ENCODE data around the gene PMP22. TPM values are rescaled to one million over a fixed set of nuclear protein-coding genes. Genes with fewer than 3 reads are reported as not detected.

The PMP22 gene
- total and polyA plus RNA-seq, 5 donors from 2014 or later, result not detected

DNA sequence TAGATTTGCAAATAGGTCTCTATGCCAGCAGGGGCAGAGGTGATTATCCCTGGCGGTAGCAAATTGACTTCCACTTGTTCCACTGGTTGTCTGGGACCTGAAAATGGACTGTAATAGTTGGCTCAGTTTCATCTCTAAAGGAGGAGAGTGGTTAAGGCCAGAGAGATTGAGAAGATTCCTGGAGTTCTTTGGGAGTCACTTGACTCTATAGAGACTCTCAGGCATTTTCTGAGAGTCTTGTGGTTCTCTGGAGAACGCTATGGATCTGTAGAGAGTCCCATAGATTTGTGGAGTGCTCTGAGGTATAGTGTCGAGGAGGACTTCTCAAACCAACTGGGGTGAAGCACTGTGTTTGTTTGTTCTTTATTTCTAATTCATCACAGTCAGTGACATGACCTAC, 8.9 kb upstream of the PMP22 start:
- peaks cover 0 to 3% (median 0%) of the 10 kb centered on the region in 4 donors for H3K4me1 Mint-ChIP-seq
- ATAC-seq (ENCODE audit: low read depth in 2 of 2), result no peak

DNA sequence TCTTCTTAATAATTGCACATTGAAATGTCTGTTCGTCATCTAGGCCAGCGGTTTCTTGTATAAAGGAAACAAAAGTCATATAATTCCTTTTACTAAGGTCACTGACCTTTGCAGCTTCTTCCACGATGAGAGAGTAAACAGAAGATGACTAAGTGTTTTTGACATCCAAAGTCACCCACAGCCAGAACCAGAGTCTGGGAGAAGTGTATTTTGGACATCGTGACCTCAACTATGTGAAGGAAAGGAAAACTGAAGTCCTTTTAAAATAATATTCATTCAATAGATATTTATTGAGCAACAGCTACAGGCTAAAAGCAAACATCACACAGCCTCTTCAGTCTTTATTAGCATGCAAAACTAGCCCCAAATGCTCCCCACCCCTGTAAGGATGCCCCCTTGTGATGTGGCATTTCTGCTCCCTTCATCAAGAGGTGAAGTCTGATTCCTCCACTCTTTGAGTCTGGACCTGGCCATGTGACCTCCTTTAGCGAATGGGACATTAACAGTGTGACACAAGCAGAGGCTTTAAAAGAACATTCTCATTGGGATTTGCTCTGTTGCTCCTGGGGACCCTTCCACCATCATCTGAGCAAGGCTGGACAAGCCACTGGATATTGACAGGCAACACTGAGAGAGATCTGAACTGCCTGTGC, 8.1 kb upstream of the PMP22 start:
- H3K27me3 ChIP-seq (ENCODE audit: control insufficient read depth, insufficient read depth, low read length), result no peaks in the 10 kb centered on the region
- no peaks in the 10 kb centered on the region for H3K36me3 ChIP-seq (ENCODE audit: control insufficient read depth, insufficient read depth, low read length)
- H3K36me3 Mint-ChIP-seq, result no peaks in the 10 kb centered on the region
- no peak overlapping the region for H3K4me3 Mint-ChIP-seq
- H3K9me3 Mint-ChIP-seq, result peaks cover 0 to 6% (median 0%) of the 10 kb centered on the region in 7 donors
- H3K9me3 ChIP-seq (ENCODE audit: control insufficient read depth in 2 of 2, low read length in 2 of 2), result peaks cover 0 to 2% of the 10 kb centered on the region in 2 experiments
- H3K27me3 Mint-ChIP-seq, result peaks cover 15% of the 10 kb centered on the region
- ATAC-seq (ENCODE audit: low read depth in 2 of 2), result no peak
- no peak overlapping the region for H3K27ac ChIP-seq (ENCODE audit: insufficient read depth, low read length, poor library complexity, severe bottlenecking)
- H3K4me1 Mint-ChIP-seq, result peaks cover 0 to 3% (median 0%) of the 10 kb centered on the region in 4 donors
- H3K4me1 ChIP-seq (ENCODE audit: control insufficient read depth, insufficient read depth, low read length, poor library complexity, severe bottlenecking), result no peaks in the 10 kb centered on the region
- no peak overlapping the region for H3K4me3 ChIP-seq (ENCODE audit: low read depth, low read length)
- no peak for DNase-seq
- no peak overlapping the region for H3K27ac Mint-ChIP-seq

More for the DNA sequence above, 8.9 kb upstream of the PMP22 start:
- Mint-ChIP-seq H3K27me3 (peaks cover 18% of the 10 kb centered on the region), H3K4me3 (no peak overlapping the region), H3K27ac (no peak overlapping the region), H3K9me3 (peaks cover 0 to 6% (median 0%) of the 10 kb centered on the region in 7 donors), H3K36me3 (no peaks in the 10 kb centered on the region)
- H3K9me3 ChIP-seq (ENCODE audit: control insufficient read depth in 2 of 2, low read length in 2 of 2), result peaks cover 0 to 2% of the 10 kb centered on the region in 2 experiments
- H3K4me1 ChIP-seq (ENCODE audit: control insufficient read depth, insufficient read depth, low read length, poor library complexity, severe bottlenecking), result no peaks in the 10 kb centered on the region
- no peak for DNase-seq
- H3K27me3 ChIP-seq (ENCODE audit: control insufficient read depth, insufficient read depth, low read length), result no peaks in the 10 kb centered on the region
- no peaks in the 10 kb centered on the region for H3K36me3 ChIP-seq (ENCODE audit: control insufficient read depth, insufficient read depth, low read length)
- H3K4me3 ChIP-seq (ENCODE audit: low read depth, low read length), result no peak overlapping the region
- no peak overlapping the region for H3K27ac ChIP-seq (ENCODE audit: insufficient read depth, low read length, poor library complexity, severe bottlenecking)

DNA sequence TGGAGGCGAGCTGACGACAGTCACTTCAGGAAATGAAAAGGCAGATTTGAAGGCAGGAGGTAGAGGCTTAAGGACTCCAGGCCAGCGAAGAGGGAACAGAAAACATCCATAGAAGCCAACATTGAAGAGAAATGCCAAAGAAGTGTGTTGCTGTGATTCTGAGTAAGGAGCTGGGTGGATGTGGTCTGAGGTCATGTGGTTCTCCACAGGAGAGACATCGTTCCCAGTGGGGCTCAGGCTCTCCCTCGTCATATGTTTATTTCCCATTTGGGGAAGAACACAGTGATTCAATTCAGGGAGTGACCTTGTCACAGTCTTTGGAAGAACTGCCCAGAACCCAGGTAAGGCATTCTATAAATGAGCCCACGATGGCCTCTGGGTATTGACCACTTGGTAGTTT, 6.6 kb upstream of the PMP22 start:
- DNase-seq (no peak), ATAC-seq (ENCODE audit: low read depth in 2 of 2) (no peak)
- peaks cover 0 to 2% of the 10 kb centered on the region in 2 experiments for H3K9me3 ChIP-seq (ENCODE audit: control insufficient read depth in 2 of 2, low read length in 2 of 2)
- H3K27me3 ChIP-seq (ENCODE audit: control insufficient read depth, insufficient read depth, low read length), result peaks cover 2% of the 10 kb centered on the region
- no peaks in the 10 kb centered on the region for H3K36me3 ChIP-seq (ENCODE audit: control insufficient read depth, insufficient read depth, low read length)
- Mint-ChIP-seq H3K27me3 (peaks cover 24% of the 10 kb centered on the region), H3K4me1 (peaks cover 0 to 3% (median 0%) of the 10 kb centered on the region in 4 donors), H3K9me3 (peaks cover 0 to 6% (median 0%) of the 10 kb centered on the region in 7 donors), H3K36me3 (no peaks in the 10 kb centered on the region), H3K4me3 (no peak overlapping the region), H3K27ac (no peak overlapping the region)
- no peak overlapping the region for H3K27ac ChIP-seq (ENCODE audit: insufficient read depth, low read length, poor library complexity, severe bottlenecking)
- H3K4me1 ChIP-seq (ENCODE audit: control insufficient read depth, insufficient read depth, low read length, poor library complexity, severe bottlenecking), result no peaks in the 10 kb centered on the region
- no peak overlapping the region for H3K4me3 ChIP-seq (ENCODE audit: low read depth, low read length)

GRCh38 chr17:15270628-15271381, 5.7 kb upstream of the PMP22 start:
- ATAC-seq (ENCODE audit: low read depth in 2 of 2) (no peak), DNase-seq (no peak)
- H3K4me1 ChIP-seq (ENCODE audit: control insufficient read depth, insufficient read depth, low read length, poor library complexity, severe bottlenecking), result no peaks in the 10 kb centered on the region
- H3K4me3 ChIP-seq (ENCODE audit: low read depth, low read length), result no peak overlapping the region
- H3K9me3 Mint-ChIP-seq, result peaks cover 0 to 4% (median 0%) of the 10 kb centered on the region in 7 donors
- no peaks in the 10 kb centered on the region for H3K36me3 ChIP-seq (ENCODE audit: control insufficient read depth, insufficient read depth, low read length)
- H3K27me3 Mint-ChIP-seq, result peaks cover 30% of the 10 kb centered on the region
- peaks cover 4% of the 10 kb centered on the region for H3K27me3 ChIP-seq (ENCODE audit: control insufficient read depth, insufficient read depth, low read length)
- H3K9me3 ChIP-seq (ENCODE audit: control insufficient read depth in 2 of 2, low read length in 2 of 2), result peaks cover 0 to 2% of the 10 kb centered on the region in 2 experiments
- H3K36me3 Mint-ChIP-seq, result no peaks in the 10 kb centered on the region
- H3K4me1 Mint-ChIP-seq, result peaks cover 0 to 3% (median 0%) of the 10 kb centered on the region in 4 donors
- H3K27ac ChIP-seq (ENCODE audit: insufficient read depth, low read length, poor library complexity, severe bottlenecking), result no peak overlapping the region
- H3K27ac Mint-ChIP-seq, result no peak overlapping the region
- no peak overlapping the region for H3K4me3 Mint-ChIP-seq

DNA sequence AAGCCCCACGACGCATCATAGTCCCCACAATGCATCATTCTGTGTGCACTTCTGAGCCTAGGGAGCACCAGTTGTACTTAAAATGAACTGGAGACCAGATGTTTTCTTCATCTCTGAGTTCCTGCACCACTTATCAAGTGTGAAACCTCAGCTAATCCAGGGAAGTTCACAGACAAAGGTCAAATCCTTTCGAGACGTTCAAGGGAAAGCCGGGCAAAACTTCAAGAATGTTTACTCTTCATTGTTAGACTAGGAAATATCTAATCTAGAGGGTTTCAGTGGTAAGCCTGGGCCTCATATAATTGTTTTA, 4.6 kb upstream of the PMP22 start:
- Mint-ChIP-seq H3K4me3 (no peak overlapping the region), H3K9me3 (peaks cover 0 to 4% (median 0%) of the 10 kb centered on the region in 7 donors), H3K27ac (no peak overlapping the region), H3K27me3 (peaks cover 39% of the 10 kb centered on the region), H3K36me3 (no peaks in the 10 kb centered on the region), H3K4me1 (peaks cover 0 to 3% (median 0%) of the 10 kb centered on the region in 4 donors)
- DNase-seq, result no peak
- ATAC-seq (ENCODE audit: low read depth in 2 of 2), result no peak
- Histone ChIP-seq H3K27ac (ENCODE audit: insufficient read depth, low read length, poor library complexity, severe bottlenecking) (no peak overlapping the region), H3K4me1 (ENCODE audit: control insufficient read depth, insufficient read depth, low read length, poor library complexity, severe bottlenecking) (no peaks in the 10 kb centered on the region), H3K9me3 (ENCODE audit: control insufficient read depth in 2 of 2, low read length in 2 of 2) (peaks cover 0 to 2% of the 10 kb centered on the region in 2 experiments), H3K36me3 (ENCODE audit: control insufficient read depth, insufficient read depth, low read length) (no peaks in the 10 kb centered on the region), H3K27me3 (ENCODE audit: control insufficient read depth, insufficient read depth, low read length) (peaks cover 7% of the 10 kb centered on the region), H3K4me3 (ENCODE audit: low read depth, low read length) (no peak overlapping the region)

DNA sequence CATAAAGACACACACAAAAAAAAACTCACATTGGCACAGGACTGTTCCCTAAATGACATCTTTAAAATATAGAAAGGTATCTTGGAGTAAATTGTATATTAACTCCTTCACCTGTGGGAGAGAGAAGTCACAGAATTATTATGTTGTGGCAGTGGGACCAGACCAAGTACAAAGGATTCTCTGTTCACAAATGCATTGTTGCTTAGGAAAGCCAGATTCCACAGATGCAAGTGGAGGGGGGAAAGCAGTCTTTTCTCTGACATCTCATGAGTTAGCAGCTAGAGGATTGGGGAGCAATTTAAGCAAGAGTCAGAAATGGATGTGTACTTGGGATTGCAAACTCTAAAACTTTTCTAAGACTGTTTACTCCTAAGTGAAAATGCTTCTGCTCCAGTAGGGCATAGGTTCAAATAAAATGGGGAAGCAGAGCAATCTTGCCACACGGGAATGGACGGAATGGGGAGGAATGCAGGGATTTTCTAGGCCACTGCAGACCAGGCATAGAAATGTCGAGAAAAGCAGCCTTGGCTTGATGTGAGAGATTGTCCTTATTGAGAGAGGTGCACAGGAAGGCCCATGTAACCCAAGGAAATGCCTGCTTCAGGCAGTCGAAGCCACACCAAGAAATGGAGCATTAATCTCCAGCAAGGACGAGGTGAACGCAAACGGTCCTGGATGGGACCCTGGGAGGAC, 4.1 kb upstream of the PMP22 start:
- H3K27me3 Mint-ChIP-seq, result peaks cover 42% of the 10 kb centered on the region
- no peaks in the 10 kb centered on the region for H3K36me3 Mint-ChIP-seq
- no peak overlapping the region for H3K27ac Mint-ChIP-seq

DNA sequence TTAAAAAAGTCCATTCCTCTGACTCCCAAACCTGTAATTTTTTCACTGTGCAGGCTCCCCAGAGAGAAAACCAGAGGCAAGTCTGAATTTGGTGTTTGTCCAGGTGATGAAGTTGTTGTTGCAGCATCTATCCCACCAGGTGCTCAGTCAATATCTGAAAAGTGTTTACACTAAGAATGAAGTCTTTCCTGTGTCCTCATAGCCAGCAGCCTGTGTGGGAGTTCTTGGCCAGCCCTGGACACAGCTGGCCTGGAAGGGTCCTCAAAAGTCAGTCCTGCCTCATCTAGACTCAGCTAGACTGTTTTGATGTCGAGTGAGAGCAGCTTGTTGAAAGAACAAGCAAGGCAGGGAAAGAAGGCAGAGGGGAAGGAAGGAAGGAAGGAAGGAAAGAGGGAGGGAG, 3.3 kb upstream of the PMP22 start:
- H3K4me3 ChIP-seq (ENCODE audit: low read depth, low read length), result no peak overlapping the region
- peaks cover 0 to 4% (median 0%) of the 10 kb centered on the region in 7 donors for H3K9me3 Mint-ChIP-seq
- no peak overlapping the region for H3K4me3 Mint-ChIP-seq
- peaks cover 49% of the 10 kb centered on the region for H3K27me3 Mint-ChIP-seq
- H3K36me3 ChIP-seq (ENCODE audit: control insufficient read depth, insufficient read depth, low read length), result no peaks in the 10 kb centered on the region
- H3K4me1 Mint-ChIP-seq, result peaks cover 0 to 3% (median 0%) of the 10 kb centered on the region in 4 donors
- no peak overlapping the region for H3K27ac Mint-ChIP-seq
- H3K27me3 ChIP-seq (ENCODE audit: control insufficient read depth, insufficient read depth, low read length), result peaks cover 15% of the 10 kb centered on the region
- no peaks in the 10 kb centered on the region for H3K9me3 ChIP-seq (ENCODE audit: control insufficient read depth in 2 of 2, low read length in 2 of 2)
- no peak for DNase-seq
- no peaks in the 10 kb centered on the region for H3K36me3 Mint-ChIP-seq
- H3K4me1 ChIP-seq (ENCODE audit: control insufficient read depth, insufficient read depth, low read length, poor library complexity, severe bottlenecking), result no peaks in the 10 kb centered on the region
- H3K27ac ChIP-seq (ENCODE audit: insufficient read depth, low read length, poor library complexity, severe bottlenecking), result no peak overlapping the region
- no peak for ATAC-seq (ENCODE audit: low read depth in 2 of 2)

More for the DNA sequence above, 4.1 kb upstream of the PMP22 start:
- peaks cover 0 to 4% (median 0%) of the 10 kb centered on the region in 7 donors for H3K9me3 Mint-ChIP-seq
- H3K27ac ChIP-seq (ENCODE audit: insufficient read depth, low read length, poor library complexity, severe bottlenecking), result no peak overlapping the region
- ATAC-seq (ENCODE audit: low read depth in 2 of 2), result no peak
- H3K27me3 ChIP-seq (ENCODE audit: control insufficient read depth, insufficient read depth, low read length), result peaks cover 10% of the 10 kb centered on the region
- no peaks in the 10 kb centered on the region for H3K4me1 ChIP-seq (ENCODE audit: control insufficient read depth, insufficient read depth, low read length, poor library complexity, severe bottlenecking)
- H3K9me3 ChIP-seq (ENCODE audit: control insufficient read depth in 2 of 2, low read length in 2 of 2), result peaks cover 0 to 2% of the 10 kb centered on the region in 2 experiments
- H3K4me3 ChIP-seq (ENCODE audit: low read depth, low read length), result no peak overlapping the region
- H3K36me3 ChIP-seq (ENCODE audit: control insufficient read depth, insufficient read depth, low read length), result no peaks in the 10 kb centered on the region
- no peak for DNase-seq
- H3K4me3 Mint-ChIP-seq, result no peak overlapping the region
- H3K4me1 Mint-ChIP-seq, result peaks cover 0 to 3% (median 0%) of the 10 kb centered on the region in 4 donors
